Measurements from ENCODE around the gene MRPL39. TPM values are rescaled to one million over a fixed set of nuclear protein-coding genes. Genes with fewer than 3 reads are reported as not detected.

The MRPL39 gene
- total RNA-seq, 3 donors from 2014 or later, result 21.6 to 27.9 (median 22.1) TPM

GRCh38 chr21:25625036-25625435 is 17.8 kb upstream of the MRPL39 start:
- Histone ChIP-seq H3K4me3 (no peak overlapping the region), H3K4me1 (ENCODE audit: low read depth) (no peaks in the 10 kb centered on the region), H3K9me3 (no peaks in the 10 kb centered on the region), H3K36me3 (ENCODE audit: low read depth) (no peaks in the 10 kb centered on the region)
- TF ChIP-seq, protein P1, sequence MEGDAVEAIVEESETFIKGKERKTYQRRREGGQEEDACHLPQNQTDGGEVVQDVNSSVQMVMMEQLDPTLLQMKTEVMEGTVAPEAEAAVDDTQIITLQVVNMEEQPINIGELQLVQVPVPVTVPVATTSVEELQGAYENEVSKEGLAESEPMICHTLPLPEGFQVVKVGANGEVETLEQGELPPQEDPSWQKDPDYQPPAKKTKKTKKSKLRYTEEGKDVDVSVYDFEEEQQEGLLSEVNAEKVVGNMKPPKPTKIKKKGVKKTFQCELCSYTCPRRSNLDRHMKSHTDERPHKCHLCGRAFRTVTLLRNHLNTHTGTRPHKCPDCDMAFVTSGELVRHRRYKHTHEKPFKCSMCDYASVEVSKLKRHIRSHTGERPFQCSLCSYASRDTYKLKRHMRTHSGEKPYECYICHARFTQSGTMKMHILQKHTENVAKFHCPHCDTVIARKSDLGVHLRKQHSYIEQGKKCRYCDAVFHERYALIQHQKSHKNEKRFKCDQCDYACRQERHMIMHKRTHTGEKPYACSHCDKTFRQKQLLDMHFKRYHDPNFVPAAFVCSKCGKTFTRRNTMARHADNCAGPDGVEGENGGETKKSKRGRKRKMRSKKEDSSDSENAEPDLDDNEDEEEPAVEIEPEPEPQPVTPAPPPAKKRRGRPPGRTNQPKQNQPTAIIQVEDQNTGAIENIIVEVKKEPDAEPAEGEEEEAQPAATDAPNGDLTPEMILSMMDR (IDR thresholded peaks at IDR 0.05), result no peak
- ATAC-seq (no peak), DNase-seq (no peak)
- intact Hi-C loops (cut with DNase I, micrococcal nuclease), result no loop called here

DNA sequence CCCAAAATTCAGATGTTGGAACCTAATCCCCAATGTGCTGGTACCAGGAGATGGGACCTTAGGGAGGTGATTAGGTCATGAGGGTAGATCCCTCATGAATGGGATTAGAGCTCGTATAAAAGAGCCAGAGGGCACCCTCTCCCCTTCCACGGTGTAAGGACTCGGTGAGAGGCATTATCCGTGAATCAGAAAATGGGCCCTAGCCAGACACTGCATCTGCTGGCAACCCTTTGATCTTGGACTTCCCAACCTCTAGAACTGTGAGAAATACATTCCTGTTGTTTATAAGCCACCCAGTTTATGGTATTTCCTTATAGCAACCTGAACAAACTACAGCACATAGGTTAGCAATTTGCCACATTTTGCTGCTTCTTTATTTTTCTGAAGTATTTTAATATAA is 17.2 kb upstream of the MRPL39 start:
- no peak for DNase-seq
- H3K4me3 ChIP-seq, result no peak overlapping the region
- ATAC-seq, result no peak
- TF ChIP-seq, protein P1 (IDR thresholded peaks at IDR 0.05), result no peak
- H3K9me3 ChIP-seq, result no peaks in the 10 kb centered on the region
- H3K4me1 ChIP-seq (ENCODE audit: low read depth), result no peaks in the 10 kb centered on the region
- intact Hi-C loops (cut with DNase I, micrococcal nuclease), result no loop called here
- H3K36me3 ChIP-seq (ENCODE audit: low read depth), result no peaks in the 10 kb centered on the region

- no peaks in the 10 kb centered on the region for H3K36me3 ChIP-seq (ENCODE audit: low read depth)
- DNase-seq, result no peak
- H3K4me3 ChIP-seq, result no peak overlapping the region
- no peak for ATAC-seq
- TF ChIP-seq, protein P1 (IDR thresholded peaks at IDR 0.05), result no peak
- no peaks in the 10 kb centered on the region for H3K9me3 ChIP-seq
- H3K4me1 ChIP-seq (ENCODE audit: low read depth), result peaks cover 3% of the 10 kb centered on the region
- intact Hi-C loops (cut with DNase I, micrococcal nuclease), result loop anchor here in 1 of 2 donors (10.0 kb wide), 1 partner anchor 1096 kb away; no protein-coding TSS in a partner anchor
These were observed 11.9 kb upstream of the MRPL39 start for GRCh38 chr21:25619198-25619597.

- ATAC-seq, result no peak
- no peak for DNase-seq
- H3K36me3 ChIP-seq (ENCODE audit: low read depth), result no peaks in the 10 kb centered on the region
- no peak overlapping the region for H3K4me3 ChIP-seq
- H3K4me1 ChIP-seq (ENCODE audit: low read depth), result peaks cover 3% of the 10 kb centered on the region
- H3K9me3 ChIP-seq, result no peaks in the 10 kb centered on the region
- intact Hi-C loops (cut with DNase I, micrococcal nuclease), result loop anchor here in 1 of 2 donors (10.0 kb wide), 1 partner anchor 1099 kb away; no protein-coding TSS in a partner anchor
- TF ChIP-seq, protein P1 (IDR thresholded peaks at IDR 0.05), result no peak
These were observed 8.6 kb upstream of the MRPL39 start for GRCh38 chr21:25615880-25616279.

DNA sequence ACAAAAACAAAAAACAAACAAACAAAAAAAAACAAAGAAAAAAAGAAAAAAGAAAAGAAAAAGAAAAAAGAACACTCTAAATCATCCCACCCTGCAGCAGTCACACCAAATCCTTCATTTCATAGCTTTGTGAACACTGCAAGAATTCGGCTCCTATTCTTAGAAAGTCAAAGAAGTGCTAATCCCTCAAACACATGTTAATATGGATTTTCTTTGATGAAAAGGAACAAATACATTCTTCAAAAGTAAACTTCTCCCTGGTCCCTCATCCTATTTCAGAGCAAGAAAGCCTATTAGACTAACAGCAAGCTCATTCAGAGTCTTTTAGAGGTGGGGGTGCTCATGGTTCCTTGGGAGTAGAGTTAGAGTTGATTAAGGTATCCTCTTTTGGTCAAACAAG is 7.2 kb upstream of the MRPL39 start:
- ATAC-seq, result no peak
- TF ChIP-seq, protein P1 (IDR thresholded peaks at IDR 0.05), result no peak
- no peaks in the 10 kb centered on the region for H3K36me3 ChIP-seq (ENCODE audit: low read depth)
- no peak overlapping the region for H3K4me3 ChIP-seq
- intact Hi-C loops (cut with DNase I, micrococcal nuclease), result loop anchor here in 1 of 2 donors (10.0 kb wide), 1 partner anchor 1100 kb away; no protein-coding TSS in a partner anchor
- no peaks in the 10 kb centered on the region for H3K9me3 ChIP-seq
- peaks cover 3% of the 10 kb centered on the region for H3K4me1 ChIP-seq (ENCODE audit: low read depth)
- DNase-seq, result no peak
